ENCODE results near the gene HAPSTR1.

- TF ChIP-seq CTCF (conservative IDR thresholded peaks at IDR 0.05; ENCODE audit: low read depth in 2 of 2) (no peak), CREB1 (CRISPR knock-in tag; IDR thresholded peaks at IDR 0.05; ENCODE audit: low read depth) (no peak), EZH2 (IDR thresholded peaks at IDR 0.05; ENCODE audit: low read depth, unreplicated experiment) (no peak), STAT1 (IDR thresholded peaks at IDR 0.05; ENCODE audit: unreplicated experiment) (no peak), POLR2AphosphoS5 (IDR thresholded peaks at IDR 0.05; ENCODE audit: low read depth) (no peak), EZH2phosphoT487 (IDR thresholded peaks at IDR 0.05; ENCODE audit: unreplicated experiment) (no peak), ZNF462 (CRISPR knock-in tag; IDR thresholded peaks at IDR 0.05) (no peak), JUNB (IDR thresholded peaks at IDR 0.05; ENCODE audit: unreplicated experiment) (no peak), NANOG (IDR thresholded peaks at IDR 0.05; ENCODE audit: borderline replicate concordance) (no peak), ZNF114 (CRISPR knock-in tag; IDR thresholded peaks at IDR 0.05) (no peak), ETS1 (IDR thresholded peaks at IDR 0.05) (no peak)
- TF ChIP-seq, protein P1, sequence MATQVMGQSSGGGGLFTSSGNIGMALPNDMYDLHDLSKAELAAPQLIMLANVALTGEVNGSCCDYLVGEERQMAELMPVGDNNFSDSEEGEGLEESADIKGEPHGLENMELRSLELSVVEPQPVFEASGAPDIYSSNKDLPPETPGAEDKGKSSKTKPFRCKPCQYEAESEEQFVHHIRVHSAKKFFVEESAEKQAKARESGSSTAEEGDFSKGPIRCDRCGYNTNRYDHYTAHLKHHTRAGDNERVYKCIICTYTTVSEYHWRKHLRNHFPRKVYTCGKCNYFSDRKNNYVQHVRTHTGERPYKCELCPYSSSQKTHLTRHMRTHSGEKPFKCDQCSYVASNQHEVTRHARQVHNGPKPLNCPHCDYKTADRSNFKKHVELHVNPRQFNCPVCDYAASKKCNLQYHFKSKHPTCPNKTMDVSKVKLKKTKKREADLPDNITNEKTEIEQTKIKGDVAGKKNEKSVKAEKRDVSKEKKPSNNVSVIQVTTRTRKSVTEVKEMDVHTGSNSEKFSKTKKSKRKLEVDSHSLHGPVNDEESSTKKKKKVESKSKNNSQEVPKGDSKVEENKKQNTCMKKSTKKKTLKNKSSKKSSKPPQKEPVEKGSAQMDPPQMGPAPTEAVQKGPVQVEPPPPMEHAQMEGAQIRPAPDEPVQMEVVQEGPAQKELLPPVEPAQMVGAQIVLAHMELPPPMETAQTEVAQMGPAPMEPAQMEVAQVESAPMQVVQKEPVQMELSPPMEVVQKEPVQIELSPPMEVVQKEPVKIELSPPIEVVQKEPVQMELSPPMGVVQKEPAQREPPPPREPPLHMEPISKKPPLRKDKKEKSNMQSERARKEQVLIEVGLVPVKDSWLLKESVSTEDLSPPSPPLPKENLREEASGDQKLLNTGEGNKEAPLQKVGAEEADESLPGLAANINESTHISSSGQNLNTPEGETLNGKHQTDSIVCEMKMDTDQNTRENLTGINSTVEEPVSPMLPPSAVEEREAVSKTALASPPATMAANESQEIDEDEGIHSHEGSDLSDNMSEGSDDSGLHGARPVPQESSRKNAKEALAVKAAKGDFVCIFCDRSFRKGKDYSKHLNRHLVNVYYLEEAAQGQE (IDR thresholded peaks at IDR 0.05; ENCODE audit: unreplicated experiment) = no peak
Measured at GRCh38 chr16:9107025-9107970, 15.9 kb downstream of the HAPSTR1 start.
